ENCODE results near the gene MYEF2.
A peak's percentile ranks its signal among the peaks of the same experiment; 100 is the strongest.

MYEF2 gene

DNA sequence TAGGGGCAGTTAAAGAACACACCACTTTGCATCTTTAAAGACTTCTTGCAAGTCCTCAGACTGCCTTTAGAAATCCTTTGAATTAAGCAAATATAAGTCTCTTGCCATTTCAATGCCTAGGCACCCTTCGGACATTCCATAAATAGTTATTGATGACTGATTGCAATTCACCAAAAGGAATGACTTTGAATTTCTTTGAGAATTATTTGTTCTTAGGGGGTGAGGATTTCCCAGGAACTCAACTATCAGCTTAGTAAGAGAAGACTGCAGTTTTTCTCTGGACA, 495 bp upstream of the MYEF2 start:
- no peak for TF ChIP-seq CTCF (IDR thresholded peaks at IDR 0.05; ENCODE audit: borderline replicate concordance, control extremely low read depth, extremely low read depth, insufficient read depth, missing control alignments)
- in situ Hi-C loops (cut with MboI; ENCODE audit: low sequenced_read_pairs, unreplicated experiment): no loop called here

DNA sequence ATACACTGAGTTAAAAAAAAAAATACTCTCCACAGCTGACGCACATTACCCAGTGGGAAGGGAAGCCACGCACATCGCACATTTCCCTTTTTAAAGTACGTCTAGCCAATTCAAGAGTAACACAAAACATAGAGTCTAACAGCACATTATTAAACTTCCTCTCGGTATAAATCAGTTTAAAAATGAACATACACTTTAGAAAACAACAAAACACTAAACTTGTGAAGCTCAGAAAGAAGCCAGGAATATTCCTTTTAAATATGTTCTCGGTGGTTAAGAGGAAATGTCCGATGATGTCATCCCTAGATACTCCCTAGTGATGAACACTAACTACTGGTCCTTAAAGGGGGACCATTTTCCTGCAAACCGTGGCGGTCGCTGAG, 721 bp downstream of the MYEF2 start:
- peak; percentile 59 for DNase-seq (ENCODE audit: low spot score)
- in situ Hi-C loops (cut with MboI; ENCODE audit: low sequenced_read_pairs, unreplicated experiment): no loop called here
- no peak for TF ChIP-seq CTCF (IDR thresholded peaks at IDR 0.05; ENCODE audit: borderline replicate concordance, control extremely low read depth, extremely low read depth, insufficient read depth, missing control alignments)

More for the DNA sequence above, 495 bp upstream of the MYEF2 start:
- DNase-seq (ENCODE audit: low spot score): no peak

- no peak for TF ChIP-seq CTCF (IDR thresholded peaks at IDR 0.05; ENCODE audit: borderline replicate concordance, control extremely low read depth, extremely low read depth, insufficient read depth, missing control alignments)
- in situ Hi-C loops (cut with MboI; ENCODE audit: low sequenced_read_pairs, unreplicated experiment): no loop called here
- no peak for DNase-seq (ENCODE audit: low spot score)
These were observed 1.1 kb downstream of the MYEF2 start for GRCh38 chr15:48176957-48177356.

DNA sequence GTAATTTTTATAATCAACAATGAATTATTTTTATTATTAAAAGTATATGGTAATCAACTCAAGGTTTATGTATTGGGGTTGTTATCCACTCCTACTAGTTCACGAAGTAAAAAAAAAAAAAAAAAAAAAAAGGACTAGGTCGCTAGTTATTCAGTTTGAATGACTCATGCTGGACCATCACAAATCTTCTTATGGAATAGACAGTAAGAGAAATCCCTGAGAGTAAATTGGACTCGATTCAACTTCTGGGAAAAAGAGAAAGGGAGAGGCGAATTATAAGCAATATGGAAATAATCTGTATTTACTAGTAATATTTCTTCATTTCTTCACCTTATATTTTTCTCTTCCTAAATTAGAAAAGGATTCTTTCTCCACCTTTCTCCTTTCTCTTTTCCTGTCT, 2.0 kb downstream of the MYEF2 start:
- in situ Hi-C loops (cut with MboI; ENCODE audit: low sequenced_read_pairs, unreplicated experiment): no loop called here
- DNase-seq (ENCODE audit: low spot score): no peak
- no peak for TF ChIP-seq CTCF (IDR thresholded peaks at IDR 0.05; ENCODE audit: borderline replicate concordance, control extremely low read depth, extremely low read depth, insufficient read depth, missing control alignments)

- in situ Hi-C loops (cut with MboI; ENCODE audit: low sequenced_read_pairs, unreplicated experiment): no loop called here
- no peak for TF ChIP-seq CTCF (IDR thresholded peaks at IDR 0.05; ENCODE audit: borderline replicate concordance, control extremely low read depth, extremely low read depth, insufficient read depth, missing control alignments)
- DNase-seq (ENCODE audit: low spot score): no peak
These were observed 3.0 kb downstream of the MYEF2 start for GRCh38 chr15:48175126-48175525.

GRCh38 chr15:48170981-48171380, 7.1 kb downstream of the MYEF2 start:
- no peak for DNase-seq (ENCODE audit: low spot score)
- TF ChIP-seq CTCF (IDR thresholded peaks at IDR 0.05; ENCODE audit: borderline replicate concordance, control extremely low read depth, extremely low read depth, insufficient read depth, missing control alignments): no peak
- in situ Hi-C loops (cut with MboI; ENCODE audit: low sequenced_read_pairs, unreplicated experiment): no loop called here

DNA sequence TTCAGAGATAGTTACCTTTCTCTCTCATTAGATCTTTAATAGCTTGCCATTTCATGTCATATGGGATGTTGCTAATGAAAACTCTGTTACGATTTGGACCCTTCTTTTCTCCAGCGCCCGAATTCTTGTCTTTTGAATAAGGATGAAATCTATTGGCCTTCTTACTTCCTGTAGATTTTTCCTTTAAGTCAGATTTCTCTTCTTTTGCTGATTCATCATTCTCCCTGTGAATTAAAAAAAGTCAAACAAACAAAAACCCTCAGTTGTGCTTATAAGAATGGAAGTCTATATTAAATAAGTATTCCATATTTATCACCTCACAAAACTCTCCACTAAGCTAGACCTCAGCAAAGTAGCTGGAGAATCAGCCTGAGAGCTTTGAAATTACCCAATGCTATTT, 9.5 kb downstream of the MYEF2 start:
- DNase-seq (ENCODE audit: low spot score): no peak
- in situ Hi-C loops (cut with MboI; ENCODE audit: low sequenced_read_pairs, unreplicated experiment): no loop called here
- no peak for TF ChIP-seq CTCF (IDR thresholded peaks at IDR 0.05; ENCODE audit: borderline replicate concordance, control extremely low read depth, extremely low read depth, insufficient read depth, missing control alignments)

Data from GM13976 (cell line).